ENCODE measurements around the gene PAPPA2.

DNA sequence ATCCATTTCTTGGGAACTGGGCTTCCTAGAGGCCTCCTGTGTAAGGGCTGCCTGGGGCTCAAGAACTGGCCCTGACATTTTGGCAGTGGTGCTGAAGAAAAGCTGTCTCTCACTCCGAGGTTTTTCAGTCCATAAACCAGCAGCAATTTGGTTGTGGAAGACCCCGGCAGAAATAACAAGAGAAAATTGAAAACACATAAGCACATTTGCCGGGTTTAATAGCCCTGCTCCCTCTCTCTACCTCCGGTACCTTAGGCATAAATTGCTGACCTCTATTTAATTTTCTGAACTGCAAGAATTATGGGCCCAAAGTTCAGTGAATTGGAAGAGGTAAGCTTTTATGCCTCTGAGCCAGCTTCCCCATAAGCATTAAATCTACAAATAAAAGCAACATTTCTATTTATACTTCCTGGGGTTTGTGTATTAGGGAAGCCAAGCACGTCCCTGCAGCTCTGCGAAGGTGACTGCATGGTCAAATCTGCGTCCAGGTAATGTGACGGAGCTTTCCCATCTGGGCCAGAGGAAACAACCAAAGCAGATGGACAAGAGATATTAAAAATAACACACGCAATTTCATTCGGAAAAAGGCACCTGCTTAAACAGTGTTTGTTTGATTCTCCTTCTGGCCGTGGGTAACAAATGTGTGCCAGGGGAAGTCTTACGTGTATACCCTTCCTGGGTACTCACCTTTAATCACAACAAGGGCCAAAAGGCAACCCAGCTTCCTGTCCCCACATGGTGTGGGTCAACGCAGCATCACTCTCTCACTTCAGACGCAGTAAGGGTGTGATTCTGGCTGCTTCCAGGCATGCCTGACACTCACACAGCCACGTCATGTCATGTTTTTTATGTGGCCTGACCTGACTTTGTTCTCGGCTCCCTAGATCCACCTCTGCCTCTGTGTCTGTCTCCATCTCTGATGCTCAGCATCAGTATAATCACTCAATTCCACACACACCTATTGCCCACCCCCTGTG is 69.2 kb downstream of the PAPPA2 start:
- TF ChIP-seq, protein P1, sequence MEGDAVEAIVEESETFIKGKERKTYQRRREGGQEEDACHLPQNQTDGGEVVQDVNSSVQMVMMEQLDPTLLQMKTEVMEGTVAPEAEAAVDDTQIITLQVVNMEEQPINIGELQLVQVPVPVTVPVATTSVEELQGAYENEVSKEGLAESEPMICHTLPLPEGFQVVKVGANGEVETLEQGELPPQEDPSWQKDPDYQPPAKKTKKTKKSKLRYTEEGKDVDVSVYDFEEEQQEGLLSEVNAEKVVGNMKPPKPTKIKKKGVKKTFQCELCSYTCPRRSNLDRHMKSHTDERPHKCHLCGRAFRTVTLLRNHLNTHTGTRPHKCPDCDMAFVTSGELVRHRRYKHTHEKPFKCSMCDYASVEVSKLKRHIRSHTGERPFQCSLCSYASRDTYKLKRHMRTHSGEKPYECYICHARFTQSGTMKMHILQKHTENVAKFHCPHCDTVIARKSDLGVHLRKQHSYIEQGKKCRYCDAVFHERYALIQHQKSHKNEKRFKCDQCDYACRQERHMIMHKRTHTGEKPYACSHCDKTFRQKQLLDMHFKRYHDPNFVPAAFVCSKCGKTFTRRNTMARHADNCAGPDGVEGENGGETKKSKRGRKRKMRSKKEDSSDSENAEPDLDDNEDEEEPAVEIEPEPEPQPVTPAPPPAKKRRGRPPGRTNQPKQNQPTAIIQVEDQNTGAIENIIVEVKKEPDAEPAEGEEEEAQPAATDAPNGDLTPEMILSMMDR (IDR thresholded peaks at IDR 0.05; ENCODE audit: low read length), result no peak
- TF ChIP-seq EZH2phosphoT487 (IDR thresholded peaks at IDR 0.05; ENCODE audit: low read length), result no peak

All from MM.1S (cell line).